HL-60 (cell line): ENCODE data around the gene PARD6B.

ENCODE experiments used
- DNase-seq, 2 experiments: peaks; one replicate each; pipeline ENCODE4 v3.0.0-alpha.2; 2010 to 2020; ENCODE audit warnings: low read depth in 1 of 2, low spot score in 1 of 2
- H3K27ac ChIP-seq: fragments of 250-450 bp; sonication (Bioruptor Pico); replicated peaks from 2 replicates; pipeline ENCODE4 v1.5.1; 2020; ENCODE audit warnings: mild to moderate bottlenecking, moderate library complexity
- H3K27me3 ChIP-seq: fragments of 250-450 bp; sonication (Bioruptor Pico); 2 replicates; pipeline ENCODE4 v1.5.1; 2021; ENCODE audit warnings: mild to moderate bottlenecking, moderate library complexity; ENCODE audit not compliant: insufficient read depth, poor library complexity, severe bottlenecking
- H3K4me3 ChIP-seq: replicated peaks from 2 replicates; pipeline ENCODE4 v1.5.1; 2011; ENCODE audit warnings: mild to moderate bottlenecking, control low read depth, low read length; ENCODE audit not compliant: insufficient read depth
- GABPA ChIP-seq: IDR thresholded peaks from 2 replicates; pipeline ENCODE4 v1.6.1; 2012; ENCODE audit warnings: low read depth
- POLR2AphosphoS5 ChIP-seq: IDR thresholded peaks from 2 replicates; pipeline ENCODE4 v1.6.1; 2012; ENCODE audit warnings: low read depth
- SPI1 ChIP-seq: IDR thresholded peaks from 2 replicates; pipeline ENCODE4 v1.6.1; 2012; ENCODE audit warnings: low read depth, mild to moderate bottlenecking, borderline replicate concordance
- TF ChIP-seq, protein P1 (sequence below): IDR thresholded peaks from 2 replicates; pipeline ENCODE4 v1.6.1; 2012; ENCODE audit warnings: low read depth; ENCODE audit not compliant: insufficient replicate concordance
- TF ChIP-seq, protein P2 (sequence below): IDR thresholded peaks from one replicate; pipeline ENCODE4 v1.5.1; 2011; ENCODE audit warnings: low read length, control low read depth, inconsistent platforms; ENCODE audit not compliant: insufficient read depth

Gene PARD6B

DNA sequence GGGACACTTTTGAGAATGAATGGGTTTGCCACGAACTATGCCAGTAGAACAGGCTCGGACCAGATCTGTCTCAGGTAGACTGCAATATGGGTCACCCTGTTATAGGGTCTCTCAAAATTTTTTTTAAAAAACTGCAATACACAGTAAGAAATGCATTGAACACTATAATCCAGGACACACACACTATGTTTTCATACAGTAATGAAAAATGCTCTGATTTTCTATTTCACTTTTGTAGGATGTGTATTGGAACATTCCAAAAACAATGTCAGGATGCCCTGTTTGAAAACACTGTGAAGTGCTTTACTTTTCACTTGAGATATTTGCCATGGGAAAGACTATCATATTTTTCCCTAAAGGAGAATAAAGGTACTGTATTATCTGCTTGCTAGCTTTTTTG lies 25.1 kb downstream of the PARD6B start:
- TF ChIP-seq SPI1 (no peak), POLR2AphosphoS5 (no peak), GABPA (no peak)
- TF ChIP-seq, protein P1, sequence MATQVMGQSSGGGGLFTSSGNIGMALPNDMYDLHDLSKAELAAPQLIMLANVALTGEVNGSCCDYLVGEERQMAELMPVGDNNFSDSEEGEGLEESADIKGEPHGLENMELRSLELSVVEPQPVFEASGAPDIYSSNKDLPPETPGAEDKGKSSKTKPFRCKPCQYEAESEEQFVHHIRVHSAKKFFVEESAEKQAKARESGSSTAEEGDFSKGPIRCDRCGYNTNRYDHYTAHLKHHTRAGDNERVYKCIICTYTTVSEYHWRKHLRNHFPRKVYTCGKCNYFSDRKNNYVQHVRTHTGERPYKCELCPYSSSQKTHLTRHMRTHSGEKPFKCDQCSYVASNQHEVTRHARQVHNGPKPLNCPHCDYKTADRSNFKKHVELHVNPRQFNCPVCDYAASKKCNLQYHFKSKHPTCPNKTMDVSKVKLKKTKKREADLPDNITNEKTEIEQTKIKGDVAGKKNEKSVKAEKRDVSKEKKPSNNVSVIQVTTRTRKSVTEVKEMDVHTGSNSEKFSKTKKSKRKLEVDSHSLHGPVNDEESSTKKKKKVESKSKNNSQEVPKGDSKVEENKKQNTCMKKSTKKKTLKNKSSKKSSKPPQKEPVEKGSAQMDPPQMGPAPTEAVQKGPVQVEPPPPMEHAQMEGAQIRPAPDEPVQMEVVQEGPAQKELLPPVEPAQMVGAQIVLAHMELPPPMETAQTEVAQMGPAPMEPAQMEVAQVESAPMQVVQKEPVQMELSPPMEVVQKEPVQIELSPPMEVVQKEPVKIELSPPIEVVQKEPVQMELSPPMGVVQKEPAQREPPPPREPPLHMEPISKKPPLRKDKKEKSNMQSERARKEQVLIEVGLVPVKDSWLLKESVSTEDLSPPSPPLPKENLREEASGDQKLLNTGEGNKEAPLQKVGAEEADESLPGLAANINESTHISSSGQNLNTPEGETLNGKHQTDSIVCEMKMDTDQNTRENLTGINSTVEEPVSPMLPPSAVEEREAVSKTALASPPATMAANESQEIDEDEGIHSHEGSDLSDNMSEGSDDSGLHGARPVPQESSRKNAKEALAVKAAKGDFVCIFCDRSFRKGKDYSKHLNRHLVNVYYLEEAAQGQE: no peak
- TF ChIP-seq, protein P2, sequence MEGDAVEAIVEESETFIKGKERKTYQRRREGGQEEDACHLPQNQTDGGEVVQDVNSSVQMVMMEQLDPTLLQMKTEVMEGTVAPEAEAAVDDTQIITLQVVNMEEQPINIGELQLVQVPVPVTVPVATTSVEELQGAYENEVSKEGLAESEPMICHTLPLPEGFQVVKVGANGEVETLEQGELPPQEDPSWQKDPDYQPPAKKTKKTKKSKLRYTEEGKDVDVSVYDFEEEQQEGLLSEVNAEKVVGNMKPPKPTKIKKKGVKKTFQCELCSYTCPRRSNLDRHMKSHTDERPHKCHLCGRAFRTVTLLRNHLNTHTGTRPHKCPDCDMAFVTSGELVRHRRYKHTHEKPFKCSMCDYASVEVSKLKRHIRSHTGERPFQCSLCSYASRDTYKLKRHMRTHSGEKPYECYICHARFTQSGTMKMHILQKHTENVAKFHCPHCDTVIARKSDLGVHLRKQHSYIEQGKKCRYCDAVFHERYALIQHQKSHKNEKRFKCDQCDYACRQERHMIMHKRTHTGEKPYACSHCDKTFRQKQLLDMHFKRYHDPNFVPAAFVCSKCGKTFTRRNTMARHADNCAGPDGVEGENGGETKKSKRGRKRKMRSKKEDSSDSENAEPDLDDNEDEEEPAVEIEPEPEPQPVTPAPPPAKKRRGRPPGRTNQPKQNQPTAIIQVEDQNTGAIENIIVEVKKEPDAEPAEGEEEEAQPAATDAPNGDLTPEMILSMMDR: no peak
- Histone ChIP-seq H3K27ac (no peak overlapping the region), H3K4me3 (no peak overlapping the region)

DNA sequence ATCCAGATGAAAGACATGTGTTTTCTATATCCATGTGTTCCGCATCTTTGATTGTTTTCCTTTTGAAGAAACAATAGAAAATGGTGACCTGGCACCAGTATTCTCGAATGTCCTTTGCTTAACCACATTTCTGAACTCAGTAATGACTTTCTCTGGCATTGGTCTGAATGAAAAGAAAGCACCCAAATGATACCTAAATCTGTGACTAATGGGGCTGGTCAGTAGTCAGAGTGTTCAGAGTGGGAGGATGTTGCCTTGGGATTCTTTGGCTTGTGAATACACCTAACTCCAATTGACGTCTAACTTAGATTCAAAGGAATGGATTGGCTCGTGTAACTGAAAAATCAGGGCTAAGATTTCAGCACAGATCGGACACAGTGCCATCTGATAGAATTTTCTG lies 27.1 kb downstream of the PARD6B start:
- TF ChIP-seq, protein P1: no peak
- TF ChIP-seq POLR2AphosphoS5: no peak
- TF ChIP-seq GABPA: no peak
- TF ChIP-seq, protein P2: no peak
- TF ChIP-seq SPI1: no peak
- no peaks in the 10 kb centered on the region for H3K27me3 ChIP-seq
- DNase-seq: no peak
- no peak overlapping the region for H3K27ac ChIP-seq
- no peak overlapping the region for H3K4me3 ChIP-seq

More for the DNA sequence above, 25.1 kb downstream of the PARD6B start:
- H3K27me3 ChIP-seq: no peaks in the 10 kb centered on the region
- DNase-seq: no peak

DNA sequence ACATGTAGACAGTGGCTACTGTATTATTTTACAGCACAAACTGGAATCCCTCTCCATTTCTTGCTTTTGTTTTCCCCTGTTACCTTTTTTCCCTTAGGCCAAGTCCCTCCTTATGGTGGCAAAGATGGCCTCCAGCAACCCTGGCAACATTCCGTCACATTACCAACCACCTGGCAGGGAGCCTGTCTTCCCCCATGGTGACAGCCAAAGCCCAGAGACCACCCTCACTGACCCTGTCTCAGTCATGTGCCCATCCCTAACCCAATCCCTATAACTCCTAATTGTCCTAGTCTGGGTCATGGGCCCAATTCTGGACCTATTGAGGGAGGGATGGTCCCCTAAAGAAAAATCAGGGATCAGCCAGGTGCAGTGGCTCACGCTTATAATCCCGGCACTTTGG lies 27.6 kb downstream of the PARD6B start:
- TF ChIP-seq, protein P2: no peak
- TF ChIP-seq SPI1: no peak
- TF ChIP-seq, protein P1: no peak
- TF ChIP-seq GABPA: no peak
- no peak for TF ChIP-seq POLR2AphosphoS5
- Histone ChIP-seq H3K27me3 (peaks cover under 1% of the 10 kb centered on the region), H3K4me3 (no peak overlapping the region), H3K27ac (no peak overlapping the region)
- no peak for DNase-seq
